Measurements from ENCODE around the gene C4orf46. TPM values are rescaled to one million over a fixed set of nuclear protein-coding genes. Genes with fewer than 3 reads are reported as not detected.

The C4orf46 gene
- total and polyA plus RNA-seq, 2 donors (not counting 3 experiments of a cell fraction or from before 2014, with no cell fraction given) = 9.4 to 19.6 TPM

DNA sequence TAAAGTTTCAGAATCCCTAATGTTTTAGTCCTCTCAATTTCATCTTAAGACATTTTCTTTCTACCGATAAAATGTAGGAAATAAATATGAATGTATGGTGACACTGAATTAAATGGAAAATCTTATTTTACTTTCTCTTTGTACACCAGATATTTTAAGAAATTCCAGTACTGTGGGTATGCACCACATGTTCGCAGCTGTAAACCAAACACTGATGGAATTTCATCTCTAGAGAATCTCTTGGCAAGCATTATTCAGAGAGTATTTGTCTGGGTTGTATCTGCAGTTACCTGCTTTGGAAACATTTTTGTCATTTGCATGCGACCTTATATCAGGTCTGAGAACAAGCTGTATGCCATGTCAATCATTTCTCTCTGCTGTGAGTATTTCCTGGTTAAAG lies 26.9 kb downstream of the C4orf46 start:
- intact Hi-C loops (cut with micrococcal nuclease) (no loop called here), dilution Hi-C loops (cut with MboI; ENCODE audit: extremely low pct_ligation_motif_present, low sequenced_read_pairs) (no loop called here)
- DNase-seq (ENCODE audit: low read depth, low spot score) (no peak), FAIRE-seq (no peak)
- Histone ChIP-seq H2AFZ (ENCODE audit: low read depth, low read length) (no peak overlapping the region), H3K9me1 (replicated peaks; ENCODE audit: control insufficient read depth, extremely low read depth, insufficient read depth, low read length) (no peaks in the 10 kb centered on the region), H3K79me2 (ENCODE audit: control insufficient read depth, insufficient read depth, low read length) (no peaks in the 10 kb centered on the region), H3K9ac (replicated peaks; ENCODE audit: extremely low read depth, insufficient read depth, low read length) (no peak overlapping the region), H3K4me1 (ENCODE audit: control insufficient read depth, extremely low read depth, insufficient read depth, low read length) (no peaks in the 10 kb centered on the region), H4K20me1 (replicated peaks; ENCODE audit: control insufficient read depth, extremely low read depth, insufficient read depth, low read length) (no peaks in the 10 kb centered on the region), H3K9me3 (replicated peaks; ENCODE audit: control insufficient read depth, insufficient read depth, low read length) (no peaks in the 10 kb centered on the region), H3K27ac (ENCODE audit: insufficient read depth, low read depth, low read length) (no peak overlapping the region), H3K27me3 (ENCODE audit: control insufficient read depth in 2 of 2, insufficient read depth in 2 of 2, low read length in 2 of 2) (peaks cover 0 to 2% of the 10 kb centered on the region in 2 experiments), H3K4me2 (ENCODE audit: insufficient read depth, low read length) (no peak overlapping the region), H3K36me3 (ENCODE audit: control insufficient read depth in 2 of 2, extremely low read depth in 1 of 2, insufficient read depth in 2 of 2, low read length in 2 of 2) (no peaks in the 10 kb centered on the region), H3K4me3 (replicated peaks in 1 of 3; ENCODE audit: insufficient read depth in 1 of 3, low read depth in 1 of 3, low read length in 3 of 3) (no peak overlapping the region)
- CTCF ChIA-PET = interaction anchor here (1.2 to 1.8 kb wide), 3 partner anchors 10 to 21 kb away, joined by 3 to 4 read pairs (median 3); no protein-coding TSS in a partner anchor
- TF ChIP-seq, protein P1, sequence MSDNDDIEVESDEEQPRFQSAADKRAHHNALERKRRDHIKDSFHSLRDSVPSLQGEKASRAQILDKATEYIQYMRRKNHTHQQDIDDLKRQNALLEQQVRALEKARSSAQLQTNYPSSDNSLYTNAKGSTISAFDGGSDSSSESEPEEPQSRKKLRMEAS (IDR thresholded peaks at IDR 0.05; ENCODE audit: insufficient read depth, insufficient read length) = no peak
- TF ChIP-seq POLR2A (IDR thresholded peaks at IDR 0.05; ENCODE audit: low read depth, low read length) (no peak), FOS (IDR thresholded peaks at IDR 0.05; ENCODE audit: borderline replicate concordance, insufficient read depth, low read length) (no peak), GATA2 (IDR thresholded peaks at IDR 0.05; ENCODE audit: insufficient read depth, insufficient read length, low read depth, low read length) (no peak), EZH2 (IDR thresholded peaks at IDR 0.05; ENCODE audit: borderline replicate concordance, low read depth, low read length, severe bottlenecking) (no peak), JUN (IDR thresholded peaks at IDR 0.05; ENCODE audit: borderline replicate concordance, insufficient read depth, insufficient read length, low read depth) (no peak)
- TF ChIP-seq, protein P2, sequence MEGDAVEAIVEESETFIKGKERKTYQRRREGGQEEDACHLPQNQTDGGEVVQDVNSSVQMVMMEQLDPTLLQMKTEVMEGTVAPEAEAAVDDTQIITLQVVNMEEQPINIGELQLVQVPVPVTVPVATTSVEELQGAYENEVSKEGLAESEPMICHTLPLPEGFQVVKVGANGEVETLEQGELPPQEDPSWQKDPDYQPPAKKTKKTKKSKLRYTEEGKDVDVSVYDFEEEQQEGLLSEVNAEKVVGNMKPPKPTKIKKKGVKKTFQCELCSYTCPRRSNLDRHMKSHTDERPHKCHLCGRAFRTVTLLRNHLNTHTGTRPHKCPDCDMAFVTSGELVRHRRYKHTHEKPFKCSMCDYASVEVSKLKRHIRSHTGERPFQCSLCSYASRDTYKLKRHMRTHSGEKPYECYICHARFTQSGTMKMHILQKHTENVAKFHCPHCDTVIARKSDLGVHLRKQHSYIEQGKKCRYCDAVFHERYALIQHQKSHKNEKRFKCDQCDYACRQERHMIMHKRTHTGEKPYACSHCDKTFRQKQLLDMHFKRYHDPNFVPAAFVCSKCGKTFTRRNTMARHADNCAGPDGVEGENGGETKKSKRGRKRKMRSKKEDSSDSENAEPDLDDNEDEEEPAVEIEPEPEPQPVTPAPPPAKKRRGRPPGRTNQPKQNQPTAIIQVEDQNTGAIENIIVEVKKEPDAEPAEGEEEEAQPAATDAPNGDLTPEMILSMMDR (IDR thresholded peaks at IDR 0.05; ENCODE audit: extremely low read depth in 1 of 2, insufficient read depth in 1 of 2, low read depth in 1 of 2, low read length in 2 of 2) = no peak
- POLR2A ChIA-PET = no interaction called here
- BruUV-seq (replicated peaks) = no TSS peak
